GM21576 (cell line): ENCODE measurements around the gene VPS36.
"Not testable (repeated sequence)": the region's sequence is repeated elsewhere in the genome, so short reads cannot be mapped to it uniquely, and the experiment has no call there.

Experiments used
- ATAC-seq: cut with Tn5 transposase; IDR thresholded peaks from one replicate; pipeline ENCODE4 v1.9.1; 2021; ENCODE audit warnings: mild to moderate bottlenecking, moderate library complexity; ENCODE audit not compliant: unreplicated experiment

Gene VPS36

GRCh38 chr13:52450012-52450792 lies at the start of gene VPS36:
Gene VPS36, minus strand, starts transcription at chr13:52450634. Its CDS starts 40 bp downstream, at chr13:52450594.
- peak; percentile 54 for ATAC-seq

GRCh38 chr13:52497979-52498378 lies 47.5 kb upstream of the VPS36 start:
- peak; percentile 59 for ATAC-seq

GRCh38 chr13:52494241-52494640 lies 43.8 kb upstream of the VPS36 start:
- not testable (repeated sequence) for ATAC-seq

GRCh38 chr13:52491015-52491414 lies 40.6 kb upstream of the VPS36 start:
- not testable (repeated sequence) for ATAC-seq

- not testable (repeated sequence) for ATAC-seq
Observed at GRCh38 chr13:52488763-52489162, 38.3 kb upstream of the VPS36 start.

GRCh38 chr13:52487078-52487477 lies 36.6 kb upstream of the VPS36 start:
- not testable (repeated sequence) for ATAC-seq

GRCh38 chr13:52480677-52481428 lies 30.4 kb upstream of the VPS36 start:
- not testable (repeated sequence) for ATAC-seq

GRCh38 chr13:52468487-52468886 lies 18.1 kb upstream of the VPS36 start:
- not testable (repeated sequence) for ATAC-seq

- ATAC-seq = no peak
Observed at GRCh38 chr13:52463526-52463925, 13.1 kb upstream of the VPS36 start.

GRCh38 chr13:52461265-52461664 lies 10.8 kb upstream of the VPS36 start:
- ATAC-seq = no peak

- no peak for ATAC-seq
Observed at GRCh38 chr13:52459668-52460067, 9.2 kb upstream of the VPS36 start.

GRCh38 chr13:52455677-52456041 lies 5.2 kb upstream of the VPS36 start:
- peak; percentile 29 for ATAC-seq

- ATAC-seq = peak; percentile 78
Observed at GRCh38 chr13:52454820-52455676, 4.6 kb upstream of the VPS36 start, which contains the start of gene CKAP2. Gene CKAP2, plus strand, starts transcription at chr13:52455478. Its CDS starts 79 bp downstream, at chr13:52455557.

- ATAC-seq = peak; percentile 31
Observed at GRCh38 chr13:52454459-52454819, 4.0 kb upstream of the VPS36 start.

- no peak for ATAC-seq
Observed at GRCh38 chr13:52452470-52452869, 2.0 kb upstream of the VPS36 start.

- ATAC-seq = no peak
Observed at GRCh38 chr13:52451135-52451804, 836 bp upstream of the VPS36 start.

- ATAC-seq = no peak
Observed at GRCh38 chr13:52450793-52451116, 321 bp upstream of the VPS36 start.

GRCh38 chr13:52449331-52450011 lies 963 bp downstream of the VPS36 start:
- peak; percentile 0 for ATAC-seq

- ATAC-seq = no peak
Observed at GRCh38 chr13:52447815-52448552, 2.5 kb downstream of the VPS36 start.
